GM21717 (cell line): ENCODE data around the gene RABL2A.
"Not testable (repeated sequence)": the region's sequence is repeated elsewhere in the genome, so short reads cannot be mapped to it uniquely, and the experiment has no call there.

ENCODE experiments used
- ATAC-seq: cut with Tn5 transposase; IDR thresholded peaks from one replicate; pipeline ENCODE4 v1.9.1; 2021; ENCODE audit warnings: mild to moderate bottlenecking, moderate library complexity; ENCODE audit not compliant: unreplicated experiment

Gene RABL2A

GRCh38 chr2:113677330-113677729, 50.3 kb downstream of the RABL2A start:
- ATAC-seq: no peak

GRCh38 chr2:113679457-113679856, 52.4 kb downstream of the RABL2A start:
- no peak for ATAC-seq

GRCh38 chr2:113685471-113685870, 58.4 kb downstream of the RABL2A start:
- ATAC-seq: no peak

GRCh38 chr2:113686537-113686936, 59.5 kb downstream of the RABL2A start:
- ATAC-seq: no peak

GRCh38 chr2:113690871-113691270, 63.8 kb downstream of the RABL2A start:
- ATAC-seq: not testable (repeated sequence)
